ENCODE measurements around the gene CTF1. TPM values are rescaled to one million over a fixed set of nuclear protein-coding genes. Genes with fewer than 3 reads are reported as not detected.

Gene CTF1
- total RNA-seq, 1 experiment from 2014 or later: 1.4 TPM

- TF ChIP-seq POLR2A (IDR thresholded peaks at IDR 0.05; ENCODE audit: borderline replicate concordance, extremely low read depth, insufficient read depth, insufficient read length): no peak
- no peak for TF ChIP-seq SRF (IDR thresholded peaks at IDR 0.05; ENCODE audit: low read depth)
- TF ChIP-seq EZH2phosphoT487 (IDR thresholded peaks at IDR 0.05; ENCODE audit: borderline replicate concordance): no peak
- TF ChIP-seq RAD21 (IDR thresholded peaks at IDR 0.05; ENCODE audit: low read depth): no peak
- TF ChIP-seq SIN3A (IDR thresholded peaks at IDR 0.05; ENCODE audit: low read depth): no peak
- no peak for TF ChIP-seq TCF7L2 (IDR thresholded peaks at IDR 0.05; ENCODE audit: borderline replicate concordance, extremely low read depth, insufficient read depth, insufficient read length)
- no peak for TF ChIP-seq POLR2AphosphoS5 (IDR thresholded peaks at IDR 0.05; ENCODE audit: low read depth, low read length)
Measured at GRCh38 chr16:30885196-30885595, 11.2 kb upstream of the CTF1 start (continued).

- no peak for TF ChIP-seq CEBPB (IDR thresholded peaks at IDR 0.05; ENCODE audit: low read depth)
- TF ChIP-seq ELF1 (IDR thresholded peaks at IDR 0.05; ENCODE audit: borderline replicate concordance, low read depth): no peak
- ChIA-PET CTCF (no interaction called here), RAD21 (ENCODE audit: low non-redundant PET in 1 of 2, low total read pairs in 2 of 2, uncharacterized antibody in 2 of 2, unreplicated experiment in 2 of 2) (no interaction called here)
Measured at GRCh38 chr16:30886145-30886544, 10.3 kb upstream of the CTF1 start.

GRCh38 chr16:30887927-30888326, 8.5 kb upstream of the CTF1 start:
- no peak for ATAC-seq
- DNase-seq (ENCODE audit: low read depth, low spot score): no peak
- Histone ChIP-seq H3K4me2 (ENCODE audit: low read length) (no peak overlapping the region), H3K9me2 (ENCODE audit: insufficient read depth) (no peaks in the 10 kb centered on the region), H3K27me3 (ENCODE audit: insufficient read depth, low read length) (no peaks in the 10 kb centered on the region), H4K20me1 (ENCODE audit: insufficient read depth) (no peaks in the 10 kb centered on the region), H2AFZ (ENCODE audit: low read depth, low read length, poor library complexity, severe bottlenecking) (no peak overlapping the region), H3K79me2 (ENCODE audit: insufficient read depth, low read length) (peaks cover 8% of the 10 kb centered on the region), H3K4me1 (ENCODE audit: control insufficient read depth in 1 of 2, insufficient read depth in 2 of 2, low read length in 2 of 2) (peaks cover 6 to 7% of the 10 kb centered on the region in 2 experiments), H3K9ac (ENCODE audit: low read length) (no peak overlapping the region), H3K9me3 (ENCODE audit: control insufficient read depth in 1 of 2, insufficient read depth in 1 of 2, low read depth in 1 of 2, low read length in 2 of 2) (no peaks in the 10 kb centered on the region), H3K4me3 (replicated peaks in 1 of 2; ENCODE audit: low read depth in 1 of 2, low read length in 2 of 2) (no peak overlapping the region), H3K36me3 (ENCODE audit: control insufficient read depth in 1 of 2, insufficient read depth in 2 of 2, low read length in 2 of 2) (peaks cover 15 to 21% of the 10 kb centered on the region in 2 experiments; a peak in 3 of 4 replicates), H3K27ac (ENCODE audit: low read depth, low read length) (no peak overlapping the region)
- CTCF ChIA-PET: no interaction called here
- TF ChIP-seq ZFX (IDR thresholded peaks at IDR 0.05): no peak
- TF ChIP-seq TCF7L2 (IDR thresholded peaks at IDR 0.05; ENCODE audit: borderline replicate concordance, extremely low read depth, insufficient read depth, insufficient read length): no peak
- no peak for TF ChIP-seq ZBTB33 (IDR thresholded peaks at IDR 0.05; ENCODE audit: extremely low read depth, insufficient replicate concordance, low read length)
- TF ChIP-seq REST (IDR thresholded peaks at IDR 0.05; ENCODE audit: low read depth): no peak
- TF ChIP-seq YY1 (IDR thresholded peaks at IDR 0.05; ENCODE audit: extremely low read depth, insufficient replicate concordance, low read depth, low read length): no peak
- no peak for TF ChIP-seq FOSL1 (IDR thresholded peaks at IDR 0.05; ENCODE audit: low read depth)
- no peak for TF ChIP-seq SRF (IDR thresholded peaks at IDR 0.05; ENCODE audit: low read depth)
- RAD21 ChIA-PET (ENCODE audit: low non-redundant PET in 1 of 2, low total read pairs in 2 of 2, uncharacterized antibody in 2 of 2, unreplicated experiment in 2 of 2): no interaction called here
- POLR2A ChIA-PET: interaction anchor here (0.7 kb wide), 1 partner anchor 13 kb away, joined by 3 read pairs; no protein-coding TSS in a partner anchor
- BruUV-seq (replicated peaks): no TSS peak
- intact Hi-C loops (cut with micrococcal nuclease): no loop called here

More at GRCh38 chr16:30886145-30886544, 10.3 kb upstream of the CTF1 start:
- POLR2A ChIA-PET: no interaction called here
- Histone ChIP-seq H3K4me1 (ENCODE audit: control insufficient read depth in 1 of 2, insufficient read depth in 2 of 2, low read length in 2 of 2) (no peaks in the 10 kb centered on the region), H3K4me2 (ENCODE audit: low read length) (no peak overlapping the region), H3K79me2 (ENCODE audit: insufficient read depth, low read length) (no peaks in the 10 kb centered on the region), H3K9ac (ENCODE audit: low read length) (no peak overlapping the region), H3K9me3 (ENCODE audit: control insufficient read depth in 1 of 2, insufficient read depth in 1 of 2, low read depth in 1 of 2, low read length in 2 of 2) (no peaks in the 10 kb centered on the region), H3K27ac (ENCODE audit: low read depth, low read length) (no peak overlapping the region), H4K20me1 (ENCODE audit: insufficient read depth) (no peaks in the 10 kb centered on the region), H3K4me3 (replicated peaks in 1 of 2; ENCODE audit: low read depth in 1 of 2, low read length in 2 of 2) (no peak overlapping the region), H3K27me3 (ENCODE audit: insufficient read depth, low read length) (no peaks in the 10 kb centered on the region), H3K9me2 (ENCODE audit: insufficient read depth) (no peaks in the 10 kb centered on the region), H3K36me3 (ENCODE audit: control insufficient read depth in 1 of 2, insufficient read depth in 2 of 2, low read length in 2 of 2) (peaks cover 16 to 17% of the 10 kb centered on the region in 2 experiments; a peak in 3 of 4 replicates), H2AFZ (ENCODE audit: low read depth, low read length, poor library complexity, severe bottlenecking) (no peak overlapping the region)
- no peak for ATAC-seq
- no TSS peak for BruUV-seq (replicated peaks)
- intact Hi-C loops (cut with micrococcal nuclease): no loop called here
- DNase-seq (ENCODE audit: low read depth, low spot score): no peak

Measured in HCT116 (cell line).